ENCODE data around the gene DEFB124. TPM values are rescaled to one million over a fixed set of nuclear protein-coding genes. Genes with fewer than 3 reads are reported as not detected.

The DEFB124 gene, protein sequence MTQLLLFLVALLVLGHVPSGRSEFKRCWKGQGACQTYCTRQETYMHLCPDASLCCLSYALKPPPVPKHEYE
- total RNA-seq (2022; extraction: Qiagen RNA extraction), result 0.42 TPM in 1 of 5 replicates, not detected in the others

DNA sequence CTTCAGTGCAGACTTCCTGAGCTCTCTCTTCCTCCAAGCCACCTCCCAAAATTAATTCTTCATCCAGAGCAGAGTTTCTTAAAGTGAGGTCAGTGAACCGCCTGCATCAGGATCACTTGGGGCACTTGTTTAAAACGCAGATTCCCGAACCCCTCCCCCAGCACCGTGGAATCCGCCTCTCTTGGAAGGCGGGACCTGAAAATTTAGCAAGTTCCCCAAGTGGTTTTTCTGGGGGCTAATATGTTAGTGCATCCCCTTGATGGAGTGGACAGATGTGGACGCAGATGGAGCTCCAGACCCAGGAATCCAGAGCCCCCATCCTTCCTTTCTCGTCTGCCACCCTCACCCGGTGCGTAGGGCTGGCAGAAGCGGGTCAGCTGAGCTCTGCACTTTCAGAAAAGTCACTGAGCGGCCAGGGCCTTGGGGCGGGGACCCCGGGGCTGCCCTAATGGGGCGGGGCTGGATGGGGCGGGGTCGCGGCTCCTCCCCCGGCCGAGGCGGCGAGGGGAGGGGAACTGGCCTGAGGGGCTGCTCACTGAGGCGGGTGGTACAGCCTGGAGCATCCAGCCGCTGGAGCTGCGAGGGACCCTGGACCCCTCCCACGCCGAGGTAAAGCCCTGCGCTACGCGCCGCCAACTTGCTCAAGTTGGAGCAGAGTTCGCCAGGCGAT, at the start of gene DEFB124, which contains the start of gene REM1:
Gene DEFB124 (minus strand): TSS at position 370 of the 670 bp plus-strand sequence. CDS start 2,114 bp downstream, outside the sequence.
Gene REM1 (plus strand): TSS at position 531 of the 670 bp plus-strand sequence. CDS start 1,158 bp downstream, outside the sequence.

DNA sequence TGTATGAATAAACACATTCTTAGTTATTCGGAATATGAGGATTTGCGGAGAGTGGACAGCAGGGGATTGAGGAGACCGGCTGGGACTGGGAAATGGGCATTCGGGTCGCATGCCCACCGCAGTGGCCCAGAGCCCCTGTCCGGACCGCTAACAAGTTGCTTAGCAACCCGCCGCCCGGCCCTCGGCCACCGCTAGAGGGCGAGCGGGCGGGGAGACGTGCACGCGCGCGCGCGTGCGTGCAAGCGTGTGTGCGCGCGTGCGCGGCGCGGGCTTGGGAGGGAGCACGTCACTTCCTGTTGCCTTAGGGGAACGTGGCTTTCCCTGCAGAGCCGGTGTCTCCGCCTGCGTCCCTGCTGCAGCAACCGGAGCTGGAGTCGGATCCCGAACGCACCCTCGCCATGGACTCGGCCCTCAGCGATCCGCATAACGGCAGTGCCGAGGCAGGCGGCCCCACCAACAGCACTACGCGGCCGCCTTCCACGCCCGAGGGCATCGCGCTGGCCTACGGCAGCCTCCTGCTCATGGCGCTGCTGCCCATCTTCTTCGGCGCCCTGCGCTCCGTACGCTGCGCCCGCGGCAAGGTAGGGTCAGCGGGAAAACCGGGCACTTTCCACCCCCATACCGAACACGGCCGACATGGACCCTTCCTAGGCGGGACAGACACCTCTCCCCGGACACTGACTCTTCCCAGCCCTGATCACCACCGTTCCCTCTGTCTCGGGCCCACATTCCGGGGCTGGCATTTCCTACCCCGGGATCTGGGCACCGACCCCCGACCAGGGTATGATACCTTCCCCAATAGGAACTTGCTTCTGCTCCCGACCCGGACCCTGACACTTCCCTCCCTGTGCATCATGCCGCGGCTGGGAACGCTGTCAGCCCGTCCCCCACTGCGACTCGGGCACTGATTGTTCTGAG, 39.5 kb upstream of the DEFB124 start, which contains the start of gene HM13:
Gene HM13 (plus strand): TSS at position 289 of the 918 bp plus-strand sequence. CDS start 110 bp downstream, at position 399.

DNA sequence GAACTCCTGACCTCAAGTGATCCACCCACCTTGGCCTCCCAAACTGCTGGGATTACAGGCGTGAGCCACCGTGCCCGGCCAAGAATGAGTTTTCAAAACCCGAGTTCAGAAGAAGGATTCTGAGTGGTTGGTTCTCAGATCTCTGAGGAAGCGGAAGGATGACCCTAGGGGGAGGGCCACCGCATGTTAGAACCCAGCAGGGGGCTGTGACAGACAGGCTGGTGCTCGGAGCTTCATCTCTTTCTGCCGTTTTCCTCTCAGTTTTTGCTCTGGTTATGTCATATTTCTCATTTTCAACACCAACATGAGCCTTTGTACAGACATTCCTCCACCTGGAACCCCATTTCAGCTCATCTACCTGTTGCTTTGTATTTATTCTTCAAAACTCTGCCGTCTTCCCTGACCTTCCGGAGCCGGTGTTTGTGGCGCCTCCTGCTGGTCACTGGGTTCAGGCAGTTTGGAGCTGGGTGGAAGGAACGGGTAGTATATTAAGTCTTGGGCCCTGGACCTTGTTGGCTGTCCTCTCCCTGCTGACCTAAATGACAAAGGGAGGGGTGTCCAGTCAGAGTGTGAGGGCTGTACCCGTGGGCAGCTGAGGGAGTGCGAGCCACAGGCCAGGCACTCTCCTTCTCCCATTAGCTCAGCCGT, 34.8 kb downstream of the DEFB124 start, which contains the start of gene DEFB123:
Gene DEFB123 (plus strand): TSS at position 621 of the 648 bp plus-strand sequence. CDS start 67 bp downstream, outside the sequence.

Other genes starting within 250 kb of the DEFB124 start
- not detected in 5 replicates for gene DEFB115, start 217.5 kb downstream of the DEFB124 start, total RNA-seq (2022; extraction: Qiagen RNA extraction)
- gene DEFB116, start 166.5 kb downstream of the DEFB124 start, total RNA-seq (2022; extraction: Qiagen RNA extraction), result not detected in 5 replicates
- gene DEFB118, start 106.5 kb downstream of the DEFB124 start, total RNA-seq (2022; extraction: Qiagen RNA extraction), result not detected in 5 replicates
- not detected in 5 replicates for gene DEFB119, start 84.5 kb downstream of the DEFB124 start, total RNA-seq (2022; extraction: Qiagen RNA extraction)
- not detected in 5 replicates for gene DEFB121, start 68.9 kb downstream of the DEFB124 start, total RNA-seq (2022; extraction: Qiagen RNA extraction)
- not detected in 5 replicates for gene DEFB123, start 34.5 kb downstream of the DEFB124 start, total RNA-seq (2022; extraction: Qiagen RNA extraction)
- gene REM1, start 161 bp upstream of the DEFB124 start, total RNA-seq (2022; extraction: Qiagen RNA extraction), result 0.59 to 1.3 TPM (median 0.90 TPM) in 5 replicates
- 201 to 260 TPM (median 245 TPM) in 5 replicates for gene HM13, start 39.3 kb upstream of the DEFB124 start, total RNA-seq (2022; extraction: Qiagen RNA extraction)
- 331 to 548 TPM (median 489 TPM) in 5 replicates for gene ID1, start 130.2 kb upstream of the DEFB124 start, total RNA-seq (2022; extraction: Qiagen RNA extraction)
- not detected in 5 replicates for gene COX4I2, start 162.8 kb upstream of the DEFB124 start, total RNA-seq (2022; extraction: Qiagen RNA extraction)
- gene BCL2L1, start 247.7 kb upstream of the DEFB124 start, total RNA-seq (2022; extraction: Qiagen RNA extraction), result 289 to 327 TPM (median 306 TPM) in 5 replicates

Measured in A549 treated with AZD2906 at 1 μM for 4 hours (cell line).